K562 (cell line): ENCODE results near the gene MRAP2. TPM values are rescaled to one million over a fixed set of nuclear protein-coding genes. Genes with fewer than 3 reads are reported as not detected.

Experiments
- GTF2A2 ChIP-seq: IDR thresholded peaks from 2 replicates; pipeline ENCODE4 v1.6.1; 2016; ENCODE audit warnings: mild to moderate bottlenecking, missing genetic modification characterization, missing compliant biosample characterization
- HDAC1 ChIP-seq, 2 experiments: fragments of 450-650 bp; IDR thresholded peaks; 2 replicates each; pipeline ENCODE4 v1.6.1; 2016 to 2017; ENCODE audit warnings: inconsistent platforms in 1 of 2, mild to moderate bottlenecking in 1 of 2, moderate library complexity in 1 of 2
- JUN ChIP-seq, 2 experiments: sonication (generic) in 1 of 2; formaldehyde crosslinking in 1 of 2; IDR thresholded peaks; 2 replicates each; pipeline versions ENCODE4 v1.6.1 to v1.8.0; 2012 to 2022; ENCODE audit warnings: borderline replicate concordance in 2 of 2, mild to moderate bottlenecking in 2 of 2, improper control_type of control experiment in 1 of 2, low read depth in 1 of 2, low read length in 1 of 2, missing genetic modification reagents in 1 of 2
- KDM1A ChIP-seq, 2 experiments: fragments of 450-650 bp; IDR thresholded peaks; 2 replicates each; pipeline ENCODE4 v1.6.1; 2016; ENCODE audit warnings: mild to moderate bottlenecking in 2 of 2
- KDM4B ChIP-seq, 2 experiments: fragments of 450-650 bp in 1 of 2; sonication (generic) in 1 of 2; IDR thresholded peaks; 2 replicates each; pipeline ENCODE4 v1.6.1; 2016 to 2017; ENCODE audit warnings: borderline replicate concordance in 2 of 2, antibody characterized with exemption in 1 of 2, low read depth in 1 of 2, mild to moderate bottlenecking in 1 of 2
- KDM5B ChIP-seq: fragments of 200-600 bp; sonication (generic); IDR thresholded peaks from 2 replicates; pipeline ENCODE4 v1.6.1; 2012; ENCODE audit warnings: low read depth, mild to moderate bottlenecking, moderate library complexity, low read length, control low read depth, inconsistent platforms; ENCODE audit not compliant: insufficient replicate concordance
- KHSRP ChIP-seq: fragments of 450-650 bp; IDR thresholded peaks from 2 replicates; pipeline ENCODE4 v1.6.1; 2017
- LEF1 ChIP-seq: fragments of 450-650 bp; IDR thresholded peaks from 2 replicates; pipeline ENCODE4 v1.6.1; 2016; ENCODE audit warnings: mild to moderate bottlenecking
- MAZ ChIP-seq, 2 experiments: fragments of 450-650 bp in 1 of 2; sonication (generic) in 1 of 2; formaldehyde crosslinking; IDR thresholded peaks in 1 of 2; conservative IDR thresholded peaks in 1 of 2; 2 replicates each; pipeline versions ENCODE4 v1.4.0 to v1.5.0; 2020; ENCODE audit warnings: mild to moderate bottlenecking in 1 of 2, missing genetic modification reagents in 1 of 2
- PHB ChIP-seq: fragments of 250-450 bp; sonication (Bioruptor Pico); IDR thresholded peaks from 2 replicates; pipeline ENCODE4 v1.5.0; 2021
- PML ChIP-seq: IDR thresholded peaks from 2 replicates; pipeline ENCODE4 v1.6.1; 2012; ENCODE audit warnings: low read length, inconsistent platforms
- POLR2H ChIP-seq: IDR thresholded peaks from 2 replicates; pipeline ENCODE4 v1.6.1; 2016; ENCODE audit warnings: missing genetic modification characterization, low read depth, mild to moderate bottlenecking, control low read depth, missing compliant biosample characterization, moderate library complexity
- SIRT6 ChIP-seq: IDR thresholded peaks from one replicate; pipeline ENCODE4 v1.6.1; 2012; ENCODE audit warnings: low read depth, mild to moderate bottlenecking, control low read depth, inconsistent platforms, low read length, moderate library complexity
- SP2 ChIP-seq: IDR thresholded peaks from 2 replicates; pipeline ENCODE4 v1.6.1; 2011; ENCODE audit warnings: mild to moderate bottlenecking, low read depth, low read length, moderate library complexity; ENCODE audit not compliant: poor library complexity, severe bottlenecking; ENCODE audit errors: extremely low read depth
- TAF1 ChIP-seq: IDR thresholded peaks from 2 replicates; pipeline ENCODE4 v1.6.1; 2011; ENCODE audit warnings: mild to moderate bottlenecking, low read length, moderate library complexity; ENCODE audit not compliant: insufficient read depth, control insufficient read depth, severe bottlenecking; ENCODE audit errors: extremely low read depth
- TAF15 ChIP-seq: fragments of 200-400 bp; formaldehyde crosslinking; IDR thresholded peaks from 2 replicates; pipeline ENCODE4 v1.6.1; 2017; ENCODE audit warnings: mild to moderate bottlenecking, low read depth, low read length, moderate library complexity
- XRCC4 ChIP-seq: IDR thresholded peaks from one replicate; pipeline ENCODE4 v1.6.1; 2011; ENCODE audit not compliant: insufficient read depth, insufficient read length; ENCODE audit errors: extremely low read depth
- YY1 ChIP-seq, 3 experiments: IDR thresholded peaks; 2 replicates each; pipeline ENCODE4 v1.6.1; 2011; ENCODE audit warnings: low read length in 2 of 3, mild to moderate bottlenecking in 2 of 3, moderate library complexity in 2 of 3, borderline replicate concordance in 1 of 3, control low read depth in 1 of 3, low read depth in 1 of 3; ENCODE audit not compliant: insufficient read depth in 3 of 3, insufficient replicate concordance in 2 of 3, control insufficient read depth in 1 of 3, insufficient read length in 1 of 3; ENCODE audit errors: extremely low read depth in 1 of 3
- ZNF140 ChIP-seq: fragments of 250-450 bp; sonication (Bioruptor Pico); IDR thresholded peaks from 2 replicates; pipeline ENCODE4 v1.8.0; 2021; ENCODE audit warnings: moderate library complexity, mild to moderate bottlenecking, inconsistent platforms
- ZNF445 ChIP-seq: fragments of 250-450 bp; sonication (Bioruptor Pico); IDR thresholded peaks from 2 replicates; pipeline ENCODE4 v1.4.0; 2020; ENCODE audit warnings: low read depth, mild to moderate bottlenecking, moderate library complexity
- ZNF584 ChIP-seq: fragments of 200-800 bp; sonication (Bioruptor generic); IDR thresholded peaks from 2 replicates; pipeline ENCODE4 v1.6.1; 2016; ENCODE audit warnings: low read depth, mild to moderate bottlenecking, missing genetic modification characterization, missing compliant biosample characterization
- ZNF589 ChIP-seq: fragments of 200-800 bp; sonication (Bioruptor generic); IDR thresholded peaks from 2 replicates; pipeline ENCODE4 v1.6.1; 2016; ENCODE audit warnings: low read depth, missing genetic modification characterization, missing compliant biosample characterization
- ZNF75A ChIP-seq: fragments of 450-650 bp; formaldehyde crosslinking; IDR thresholded peaks from 2 replicates; pipeline ENCODE4 v1.4.0; 2020; ENCODE audit warnings: mild to moderate bottlenecking
- polyA plus RNA-seq, 8 experiments: library from polyadenylated mRNA; depleted of rRNA in 4 of 8; stranded (reverse) in 5 of 8; unstranded in 3 of 8; fragments of >200 nt; fragmentation: Nextera tagmentation in 2 of 8; fragmentation: Illumina TruSeq in 1 of 8; extraction: Ambion mirVana in 2 of 8; extraction: Trizol in 1 of 8; gene quantifications; 2 replicates each; pipeline versions ENCODE4 v1.2.1 to v1.2.3, GENCODE V29; 2011 to 2014; ENCODE audit warnings: inconsistent platforms in 1 of 8, missing spikeins in 1 of 8
- total RNA-seq, 7 experiments: library from RNA; depleted of rRNA in 6 of 7; stranded (reverse); fragments of >200 nt in 6 of 7; fragmentation: Illumina TruSeq in 2 of 7; extraction: Trizol in 2 of 7; gene quantifications; 2 replicates each; pipeline versions ENCODE4 v1.2.1 to v1.2.3, GENCODE V29; 2011 to 2021; ENCODE audit warnings: low replicate concordance in 1 of 7
- TF ChIP-seq, protein P1 (sequence below): fragments of 250-450 bp; sonication (Bioruptor Pico); IDR thresholded peaks from 2 replicates; pipeline ENCODE4 v1.6.1; 2021; ENCODE audit warnings: mild to moderate bottlenecking
- TF ChIP-seq, protein P2 (sequence below): fragments of 250-450 bp; sonication (Bioruptor Pico); IDR thresholded peaks from 2 replicates; pipeline ENCODE4 v1.4.0; 2020

Gene MRAP2
- total and polyA plus RNA-seq, 9 of the 15 experiments (the other 6 are each of a cell fraction or from before 2014, with no cell fraction given), result 5.9 to 38.9 (median 9.3) TPM

DNA sequence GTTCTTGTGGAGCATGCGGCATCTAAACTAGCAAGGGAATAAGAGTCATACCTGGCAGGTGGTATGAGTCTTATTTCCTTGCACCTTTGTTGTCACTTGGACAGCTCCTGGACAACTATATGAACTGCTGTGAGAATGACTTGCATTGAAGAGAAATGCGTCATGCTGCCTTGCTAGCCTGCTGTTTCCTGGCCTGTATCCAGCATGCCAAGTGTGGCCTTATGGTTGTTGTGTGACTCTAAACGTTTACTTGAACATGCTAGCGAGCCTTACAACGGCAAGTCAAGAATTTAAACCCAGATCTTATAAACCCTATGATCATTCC lies 103.4 kb downstream of the MRAP2 start (continued):
- TF ChIP-seq KDM1A (IDR thresholded peaks at IDR 0.05) (no peak), JUN (IDR thresholded peaks at IDR 0.05; ENCODE audit: borderline replicate concordance, low read depth, low read length) (peak; percentile 43; the same call in 1 of the 2 replicates), JUN (CRISPR knock-in tag; IDR thresholded peaks at IDR 0.05; ENCODE audit: borderline replicate concordance) (no peak), PML (no peak), TAF15 (no peak), YY1 (IDR thresholded peaks at IDR 0.05; ENCODE audit: borderline replicate concordance in 1 of 3, control insufficient read depth in 1 of 3, extremely low read depth in 1 of 3, insufficient read depth in 3 of 3, insufficient read length in 1 of 3, insufficient replicate concordance in 2 of 3, low read depth in 1 of 3, low read length in 2 of 3) (no peak), GTF2A2 (no peak), ZNF140 (CRISPR knock-in tag) (no peak), XRCC4 (no peak), ZNF584 (CRISPR knock-in tag) (0 out of 2 replicates have a peak, but pooled peaks have one; percentile 41), HDAC1 (IDR thresholded peaks at IDR 0.05) (peak in 1 of 2 experiments; percentile 63; a peak in 2 of 4 replicates), ZNF589 (CRISPR knock-in tag) (no peak), MAZ (CRISPR knock-in tag; conservative IDR thresholded peaks at IDR 0.05 in 1 of 2, IDR thresholded peaks at IDR 0.05 in 1 of 2) (no peak), KHSRP (no peak), KDM5B (no peak), SP2 (no peak), ZNF75A (no peak), POLR2H (tag) (no peak), TAF1 (peak; percentile 21), SIRT6 (no peak), PHB (CRISPR knock-in tag) (no peak), ZNF445 (CRISPR knock-in tag) (no peak), LEF1 (0 out of 2 replicates have a peak, but pooled peaks have one; percentile 13), KDM4B (IDR thresholded peaks at IDR 0.05; ENCODE audit: borderline replicate concordance in 2 of 2, low read depth in 1 of 2) (no peak)
- TF ChIP-seq, protein P1, sequence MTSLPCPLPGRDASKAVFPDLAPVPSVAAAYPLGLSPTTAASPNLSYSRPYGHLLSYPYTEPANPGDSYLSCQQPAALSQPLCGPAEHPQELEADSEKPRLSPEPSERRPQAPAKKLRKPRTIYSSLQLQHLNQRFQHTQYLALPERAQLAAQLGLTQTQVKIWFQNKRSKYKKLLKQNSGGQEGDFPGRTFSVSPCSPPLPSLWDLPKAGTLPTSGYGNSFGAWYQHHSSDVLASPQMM (CRISPR knock-in tag), result no peak
- TF ChIP-seq, protein P2, sequence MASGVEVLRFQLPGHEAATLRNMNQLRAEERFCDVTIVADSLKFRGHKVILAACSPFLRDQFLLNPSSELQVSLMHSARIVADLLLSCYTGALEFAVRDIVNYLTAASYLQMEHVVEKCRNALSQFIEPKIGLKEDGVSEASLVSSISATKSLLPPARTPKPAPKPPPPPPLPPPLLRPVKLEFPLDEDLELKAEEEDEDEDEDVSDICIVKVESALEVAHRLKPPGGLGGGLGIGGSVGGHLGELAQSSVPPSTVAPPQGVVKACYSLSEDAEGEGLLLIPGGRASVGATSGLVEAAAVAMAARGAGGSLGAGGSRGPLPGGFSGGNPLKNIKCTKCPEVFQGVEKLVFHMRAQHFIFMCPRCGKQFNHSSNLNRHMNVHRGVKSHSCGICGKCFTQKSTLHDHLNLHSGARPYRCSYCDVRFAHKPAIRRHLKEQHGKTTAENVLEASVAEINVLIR, result no peak
